Stimulated activated CD4-positive, alpha-beta T cell treated with anti-CD3 and anti-CD28 coated beads, Interleukin-2, amount 100 ng/mL, for 24 hours (primary cell): ENCODE data around the gene TOP2B.

Source experiments
- DNase-seq, 2 donors: peaks; one replicate each; pipeline ENCODE4 v3.0.0-alpha.2; 2020

The TOP2B gene

DNA sequence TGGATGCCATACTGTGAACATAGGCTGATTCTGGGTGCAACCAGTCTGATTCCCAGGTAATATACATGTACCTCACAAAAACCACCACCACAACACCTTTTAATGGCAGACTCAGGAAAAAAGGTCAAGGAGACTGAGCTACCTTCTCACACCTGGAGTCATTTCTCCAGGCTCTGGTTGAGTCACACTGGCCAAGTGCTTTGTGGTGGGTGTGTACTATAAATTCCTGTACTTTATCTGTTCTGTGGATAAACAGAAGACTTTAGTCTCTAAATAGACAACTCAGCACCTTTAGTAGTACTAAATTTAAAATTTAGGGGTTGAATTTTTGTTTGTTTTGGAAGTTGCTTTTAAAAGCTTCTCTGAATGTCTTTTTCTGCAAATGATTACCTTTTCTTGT is 46.7 kb downstream of the TOP2B start:
- no peak for DNase-seq

DNA sequence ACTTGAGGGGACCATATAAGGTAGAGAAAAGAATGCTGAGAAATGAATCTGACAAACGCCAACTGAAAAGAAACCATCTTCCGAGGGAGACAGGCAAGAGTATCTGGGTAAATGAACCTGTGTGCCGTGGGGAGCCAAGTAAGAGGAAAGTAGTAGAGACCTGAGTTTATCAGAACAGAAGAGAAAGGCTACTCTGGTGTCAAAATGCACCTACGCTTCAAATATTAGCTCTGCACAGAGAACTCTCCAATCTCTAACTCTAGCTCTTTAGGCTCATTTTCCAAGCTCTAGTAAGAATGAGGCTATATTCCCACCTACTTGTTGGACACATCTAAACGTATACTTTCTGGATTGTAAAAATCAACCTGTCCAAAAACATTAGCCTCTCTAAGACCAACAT is 53.5 kb downstream of the TOP2B start:
- no peak for DNase-seq

DNA sequence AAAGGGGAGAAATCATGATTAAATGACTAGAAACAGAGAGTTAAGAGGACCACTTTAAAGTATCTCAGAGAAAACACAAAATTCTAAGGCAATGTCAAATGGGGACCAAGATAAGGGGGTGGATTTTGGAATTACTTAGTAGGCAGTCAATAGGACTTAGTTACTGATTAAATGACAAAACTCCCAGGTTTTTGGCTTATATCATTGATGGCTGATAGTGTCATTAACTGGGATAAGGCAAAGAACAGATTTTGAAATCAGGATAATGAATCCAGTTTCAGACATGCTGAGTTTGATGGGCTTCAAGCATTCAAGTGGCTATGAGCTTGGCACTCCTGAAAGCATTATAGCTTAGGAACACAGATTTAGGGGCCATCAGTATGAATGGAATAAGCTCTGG is 53.9 kb downstream of the TOP2B start:
- no peak for DNase-seq

DNA sequence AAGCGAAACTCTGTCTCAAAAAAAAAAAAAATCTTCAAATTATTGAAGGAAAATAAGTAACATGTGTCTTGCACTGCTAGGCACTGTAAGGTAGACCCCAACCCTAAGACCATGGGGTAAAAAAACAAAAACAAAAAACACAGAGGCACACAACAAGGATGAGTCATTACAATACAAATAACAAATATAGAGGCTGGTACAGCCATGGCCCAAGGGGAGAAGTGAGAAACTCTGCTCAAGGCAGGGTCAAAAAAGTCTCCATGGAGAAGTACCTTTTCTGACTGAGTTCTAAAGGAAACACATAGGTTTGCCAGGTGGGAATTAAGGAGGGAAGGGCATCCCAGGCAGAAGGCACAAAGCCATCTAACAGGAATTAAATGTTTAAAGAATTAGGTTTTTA is 54.5 kb downstream of the TOP2B start:
- DNase-seq: no peak

DNA sequence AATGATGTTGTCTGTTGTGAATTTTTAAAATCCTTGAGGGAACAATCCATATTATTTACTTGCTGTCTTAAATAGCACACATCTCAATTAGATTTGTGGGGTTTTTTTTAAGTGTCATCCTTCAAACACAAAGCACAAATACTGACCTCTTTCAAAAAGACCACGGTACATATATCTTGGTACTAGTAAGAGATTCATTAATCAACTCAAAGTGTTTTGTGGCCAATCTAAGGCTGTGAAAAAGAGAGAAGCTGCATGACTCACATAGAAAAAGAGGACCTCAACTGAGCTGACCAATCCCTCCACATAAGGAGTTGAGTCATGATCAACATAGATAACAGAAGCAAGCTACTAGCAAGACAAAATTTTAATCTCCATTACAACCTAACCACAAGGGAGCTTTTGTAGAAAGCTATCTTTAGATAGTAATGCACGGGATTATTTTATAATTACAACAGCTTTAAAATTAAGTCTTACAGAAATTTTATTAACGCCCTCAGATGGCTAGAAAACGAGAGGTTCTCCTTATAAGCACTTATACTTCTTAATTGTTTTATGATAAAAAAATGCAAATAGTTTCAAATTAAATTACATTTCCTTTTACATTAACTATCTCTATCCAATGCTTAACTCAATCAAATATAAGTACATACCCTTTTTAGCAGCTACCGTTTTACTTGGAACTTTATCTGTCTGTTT is 60.5 kb downstream of the TOP2B start:
- no peak for DNase-seq

DNA sequence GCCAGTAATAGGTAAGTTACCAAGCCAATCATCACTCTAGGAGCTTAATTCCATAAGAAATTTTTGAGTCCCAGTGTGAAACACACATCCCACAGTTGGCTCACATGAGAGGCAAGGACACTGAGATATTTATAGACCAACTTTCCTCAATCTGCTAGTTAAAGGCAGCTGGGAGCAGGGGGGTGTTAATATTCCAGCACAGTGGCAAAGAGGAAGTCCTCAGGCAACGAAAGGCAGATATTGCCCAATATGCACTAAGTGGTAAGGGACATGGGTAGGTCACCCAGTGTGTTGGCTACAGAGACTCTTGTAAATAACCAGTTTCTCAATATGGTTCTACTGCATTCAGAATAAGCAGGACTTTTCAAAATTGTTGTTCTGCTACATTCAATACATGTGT is 61.0 kb downstream of the TOP2B start:
- DNase-seq: no peak

DNA sequence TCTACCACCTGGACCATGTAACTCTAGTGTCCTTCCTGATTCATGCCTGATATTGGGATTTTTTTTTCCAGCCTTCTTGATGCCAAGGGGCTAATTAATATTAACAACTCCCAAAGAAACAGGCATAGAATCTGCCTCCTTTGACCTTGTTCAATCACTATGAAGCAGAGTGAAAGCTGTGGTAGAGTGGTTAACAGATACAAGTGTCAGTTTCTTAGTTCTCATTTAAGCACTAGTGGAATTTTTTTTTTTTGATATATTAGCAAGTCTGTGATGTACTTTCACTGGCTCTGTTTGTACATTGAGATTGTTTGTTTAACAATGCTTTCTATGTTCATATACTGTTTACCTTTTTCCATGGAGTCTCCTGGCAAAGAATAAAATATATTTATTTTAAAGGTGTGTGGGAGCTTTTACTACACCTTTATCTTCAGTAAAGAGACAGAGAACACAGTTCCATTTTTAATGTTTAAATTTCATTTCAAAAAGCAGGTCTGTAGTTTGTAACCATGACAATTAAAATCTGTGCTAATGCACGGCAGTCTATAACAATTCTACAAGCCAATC is 67.1 kb downstream of the TOP2B start:
- no peak for DNase-seq

DNA sequence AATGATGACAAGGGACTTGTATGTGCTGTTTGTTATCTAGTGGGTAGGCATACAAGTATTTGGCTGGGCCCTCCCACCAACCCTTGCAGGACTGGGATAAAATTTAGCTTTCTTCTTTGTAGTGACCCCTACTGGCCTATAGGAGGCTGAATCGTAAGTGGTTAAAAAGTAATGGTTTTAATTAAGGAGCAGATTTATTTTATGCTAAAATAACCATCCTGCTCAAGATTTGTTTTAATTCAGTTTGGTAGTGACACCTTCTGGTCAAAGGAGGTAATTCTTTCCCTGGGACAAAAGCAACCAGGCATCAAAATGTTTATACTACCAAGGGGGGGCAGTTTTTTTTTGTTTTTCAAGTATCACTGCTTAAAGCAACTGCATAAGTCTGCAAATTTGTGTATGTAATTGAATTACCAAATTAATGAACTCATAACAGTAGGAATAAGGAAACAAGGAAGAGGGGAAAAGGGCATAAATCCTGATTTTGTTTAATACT is 70.7 kb downstream of the TOP2B start:
- DNase-seq: no peak

DNA sequence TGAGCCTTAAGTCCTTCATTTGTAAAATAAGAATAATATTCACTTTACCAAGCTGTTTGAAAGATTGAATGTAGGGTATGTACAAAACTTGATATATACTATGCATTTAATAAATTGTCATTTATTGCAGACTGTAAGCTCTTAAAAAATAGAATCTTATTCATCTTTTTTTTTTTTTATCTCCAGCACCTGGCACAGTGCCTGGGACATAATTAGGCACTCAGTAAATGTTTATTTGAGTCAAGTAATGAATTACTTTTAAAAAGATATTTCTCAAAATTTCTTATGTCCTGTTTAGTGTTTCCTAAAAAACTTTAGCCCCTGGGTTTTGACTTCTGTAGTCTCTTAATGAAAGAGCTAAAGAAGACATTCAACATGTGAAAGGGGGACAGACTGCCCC is 71.7 kb downstream of the TOP2B start:
- DNase-seq: no peak

DNA sequence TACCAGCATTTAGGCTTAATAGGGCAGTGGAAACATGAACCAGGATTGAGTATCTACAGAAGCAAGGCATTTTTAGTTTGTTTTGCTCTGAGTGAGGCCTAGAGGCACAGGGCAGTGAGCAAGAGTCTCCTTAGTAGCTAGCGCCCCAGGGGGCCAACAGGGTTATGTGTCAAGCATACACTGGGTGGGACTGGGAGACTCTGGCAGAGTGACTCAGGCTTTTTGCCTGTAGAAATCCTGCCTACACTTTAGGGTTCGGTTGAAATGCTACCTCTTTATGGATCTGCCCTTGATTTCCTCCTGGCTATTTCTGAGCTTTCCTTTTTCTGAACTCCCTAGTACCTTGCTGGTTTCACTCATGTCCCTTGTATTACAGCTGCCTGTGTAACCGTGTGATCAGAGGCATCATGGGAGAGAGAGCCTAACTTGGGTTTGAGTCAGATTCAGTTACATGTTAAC is 72.2 kb downstream of the TOP2B start:
- no peak for DNase-seq

DNA sequence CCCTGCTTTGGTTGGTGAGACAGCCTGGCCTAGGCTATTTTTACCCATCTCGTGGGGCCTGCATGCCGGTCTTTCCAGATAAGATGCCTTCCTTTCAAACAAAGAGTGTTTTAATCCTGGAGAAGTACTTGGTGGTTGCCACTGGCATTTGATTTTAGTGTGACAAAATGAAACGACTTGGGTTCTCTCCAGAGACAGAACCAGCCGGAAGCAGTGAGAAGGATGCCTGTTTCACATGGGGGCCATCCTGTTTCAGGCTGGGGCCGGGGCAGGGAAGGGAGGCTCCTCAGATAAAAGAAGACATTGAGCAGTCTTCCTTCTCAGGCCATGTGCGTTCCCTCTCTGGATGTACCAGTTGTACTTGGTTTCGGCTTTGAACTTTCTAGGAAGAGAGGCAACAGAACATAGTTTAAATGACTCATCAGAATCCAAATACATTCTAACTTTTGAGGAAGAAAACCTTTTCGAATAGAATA is 74.9 kb downstream of the TOP2B start:
- no peak for DNase-seq

DNA sequence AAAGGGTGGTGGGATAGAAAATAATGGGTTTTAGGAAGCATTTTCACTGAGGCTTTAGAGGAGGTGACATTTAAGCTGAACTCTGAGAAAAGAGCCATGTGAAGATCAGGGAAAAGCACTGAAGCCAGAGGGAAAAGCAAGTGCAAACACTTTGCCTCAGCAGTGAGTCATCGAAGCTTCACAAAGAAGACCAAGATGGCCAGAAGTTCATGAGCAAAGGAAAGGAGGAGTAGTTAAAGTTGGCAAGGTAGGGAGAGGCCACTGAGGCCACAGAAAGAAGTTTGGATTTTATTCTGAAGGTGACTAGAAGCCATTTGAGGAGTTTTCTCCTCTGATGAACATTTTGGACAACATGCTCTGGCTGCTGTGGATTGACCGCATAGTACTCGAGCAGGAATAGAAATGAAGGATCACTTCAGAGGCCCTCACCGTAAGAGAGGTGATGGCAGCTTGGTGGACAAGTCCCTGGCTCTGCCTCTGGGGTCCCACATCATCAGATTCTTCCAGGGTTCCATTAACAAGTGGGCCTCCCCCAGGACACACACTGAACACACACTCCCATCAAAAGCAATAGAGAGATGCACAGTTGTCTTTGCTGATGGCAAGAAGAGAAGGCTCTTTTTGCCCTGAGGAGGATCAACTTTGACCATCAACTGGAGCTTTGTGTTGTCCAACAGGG is 75.5 kb downstream of the TOP2B start:
- no peak for DNase-seq

DNA sequence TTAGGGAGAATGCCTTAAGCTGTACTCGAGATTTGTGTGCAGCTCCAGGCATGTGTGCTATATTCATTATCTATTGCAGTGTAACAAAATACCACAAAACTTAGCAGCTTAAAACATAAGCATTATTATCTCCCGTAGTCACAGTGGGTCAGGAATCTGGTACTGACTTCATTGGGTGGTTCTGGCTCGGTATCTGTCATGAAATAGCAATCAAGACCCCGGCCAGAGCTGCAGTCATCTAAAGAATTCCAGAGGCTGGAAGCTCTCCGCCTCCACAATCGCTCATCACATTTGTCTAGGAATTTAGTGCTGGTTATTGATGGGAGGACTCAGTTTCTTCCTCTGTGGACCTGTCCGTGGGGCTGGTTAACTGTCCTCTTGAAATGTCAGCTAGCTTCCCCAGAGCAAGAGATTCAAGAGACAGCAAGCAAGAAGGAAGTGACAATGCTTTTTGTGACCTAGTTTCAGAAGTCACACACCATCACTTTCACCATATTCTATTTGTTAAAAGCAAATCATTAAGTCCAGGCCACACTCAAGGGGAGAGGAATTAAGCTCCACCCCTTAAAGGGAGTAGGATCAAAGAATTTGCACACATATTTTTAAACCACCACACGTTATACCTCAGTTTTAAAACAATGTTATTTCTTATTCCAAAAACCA is 76.1 kb downstream of the TOP2B start:
- DNase-seq: no peak

DNA sequence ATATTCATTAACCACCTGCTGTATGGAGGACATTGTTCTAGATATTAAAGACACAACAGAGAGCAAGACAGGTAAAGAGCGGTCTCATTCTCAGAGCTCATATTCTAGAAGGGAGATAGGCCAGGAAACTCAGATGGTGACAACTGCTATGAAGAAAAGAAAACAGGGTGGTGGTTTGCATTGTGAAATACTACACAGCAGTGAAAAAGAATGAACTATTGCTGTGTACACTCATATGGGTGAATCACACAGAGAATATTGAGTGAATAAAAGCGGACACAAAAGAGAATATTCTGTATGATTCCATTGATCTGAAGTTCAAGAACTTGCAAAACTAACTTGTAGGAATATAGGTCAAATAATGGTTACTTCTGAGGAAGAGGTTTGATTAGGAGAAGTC is 76.7 kb downstream of the TOP2B start:
- no peak for DNase-seq

DNA sequence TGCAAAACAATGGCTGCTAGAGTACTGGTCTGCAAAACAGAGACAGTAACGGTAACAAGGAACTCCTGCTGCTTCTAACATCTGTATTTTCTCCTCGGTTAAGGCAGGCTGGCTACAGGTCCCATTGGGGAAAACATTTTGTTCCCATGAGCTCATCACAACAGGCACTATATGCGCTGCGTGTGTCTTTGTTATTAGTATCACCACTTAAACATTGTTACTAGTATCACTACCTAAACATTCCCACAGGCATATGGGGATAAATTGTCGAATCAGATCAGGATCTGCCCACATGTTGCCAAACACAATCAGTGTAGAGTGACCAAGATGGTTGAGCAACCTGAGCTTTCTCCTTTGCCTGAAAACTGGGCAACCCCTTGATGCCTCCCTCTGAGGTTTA is 77.2 kb downstream of the TOP2B start:
- no peak for DNase-seq

DNA sequence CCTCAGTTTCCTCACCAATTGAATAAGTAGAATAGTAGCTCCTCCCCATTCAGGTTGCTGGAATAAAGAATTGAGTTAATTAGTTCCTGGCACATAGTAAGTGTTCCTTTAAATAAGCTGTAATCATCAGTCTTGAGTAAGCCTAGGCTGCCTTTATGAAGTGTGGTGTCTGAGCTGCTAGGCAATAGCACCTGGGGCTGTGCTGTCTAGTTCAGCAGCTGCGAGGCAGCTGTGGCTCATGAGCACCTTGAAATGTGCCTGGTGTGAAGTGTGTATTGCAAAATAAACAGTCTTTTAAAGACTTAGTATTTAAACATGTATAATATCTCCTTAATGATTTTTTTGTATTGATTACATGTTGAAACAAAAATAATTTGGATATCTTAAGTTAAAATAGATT is 77.6 kb downstream of the TOP2B start:
- DNase-seq: no peak

DNA sequence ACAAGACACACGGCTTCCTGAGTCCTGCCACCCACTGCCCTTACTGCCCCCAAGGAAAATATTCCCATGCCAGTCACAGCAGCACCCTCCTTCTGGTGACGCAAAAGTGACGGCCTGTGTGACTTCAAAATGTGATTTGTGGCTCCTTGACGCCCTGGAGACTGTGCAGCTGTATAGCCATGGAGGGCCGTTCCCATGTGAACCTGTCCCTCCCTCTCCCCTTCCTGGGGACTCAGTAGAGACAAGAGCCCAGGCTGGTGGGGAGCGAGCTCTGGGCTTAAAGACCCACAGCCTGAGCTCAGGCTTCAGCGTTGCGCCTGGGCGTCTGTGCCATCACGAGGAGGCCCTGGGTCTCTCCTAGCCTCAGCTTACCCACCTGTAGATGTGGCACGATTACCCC is 78.2 kb downstream of the TOP2B start:
- DNase-seq: no peak

DNA sequence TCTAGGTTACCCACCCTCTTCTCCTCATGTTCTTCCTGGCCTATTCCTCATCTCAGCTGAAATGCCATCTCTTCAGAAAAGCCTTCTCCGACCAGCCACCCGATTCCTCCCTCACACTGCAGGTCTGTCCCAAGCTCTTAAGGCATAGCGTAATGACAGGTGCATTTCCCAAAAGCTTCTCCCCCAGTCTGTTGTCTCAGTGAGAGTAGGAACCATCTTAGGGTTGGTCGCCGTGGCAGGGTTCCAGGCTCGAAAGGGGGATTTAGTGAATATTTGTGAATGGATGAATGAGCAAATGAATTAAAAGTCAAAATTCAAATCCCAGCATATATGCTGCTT is 78.6 kb downstream of the TOP2B start:
- DNase-seq: no peak

DNA sequence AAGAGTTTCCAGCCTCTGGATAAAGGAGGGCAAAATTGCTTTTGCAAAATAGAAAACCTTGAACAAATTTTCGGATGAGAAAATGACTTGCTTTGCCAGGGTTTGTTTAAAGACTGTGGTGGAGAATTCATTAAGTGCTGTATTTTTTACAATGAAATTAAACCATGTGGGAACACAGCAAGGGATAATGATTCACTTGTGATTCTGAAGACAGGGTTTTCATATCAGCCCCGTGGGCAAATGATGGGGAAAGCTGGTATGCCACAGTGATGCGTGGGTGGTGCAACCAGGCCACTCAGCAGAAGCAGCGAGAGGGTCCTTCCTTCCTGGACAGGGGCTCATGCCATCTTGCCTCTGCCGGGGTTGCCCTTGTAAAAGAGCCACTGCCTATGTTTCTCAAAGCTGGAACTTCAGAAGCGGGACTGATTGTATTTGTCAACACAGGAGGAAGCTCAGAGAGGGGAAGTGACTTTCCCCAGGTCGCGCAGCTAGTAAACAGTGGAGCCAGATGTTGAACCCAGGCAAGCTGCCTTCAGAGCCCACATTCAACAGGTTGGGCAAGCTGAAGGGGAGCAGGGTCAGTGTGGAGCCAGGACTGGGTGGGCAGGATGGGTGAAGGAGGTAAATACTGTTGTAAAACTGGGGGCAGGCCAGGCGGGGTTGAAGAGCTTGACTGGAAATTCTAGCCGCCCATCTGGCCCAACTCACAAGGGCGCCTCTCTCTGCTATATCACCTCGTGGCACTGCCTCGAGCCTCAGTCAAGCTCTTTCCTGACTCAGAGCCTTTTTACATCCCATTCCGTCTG is 79.1 kb downstream of the TOP2B start:
- no peak for DNase-seq

DNA sequence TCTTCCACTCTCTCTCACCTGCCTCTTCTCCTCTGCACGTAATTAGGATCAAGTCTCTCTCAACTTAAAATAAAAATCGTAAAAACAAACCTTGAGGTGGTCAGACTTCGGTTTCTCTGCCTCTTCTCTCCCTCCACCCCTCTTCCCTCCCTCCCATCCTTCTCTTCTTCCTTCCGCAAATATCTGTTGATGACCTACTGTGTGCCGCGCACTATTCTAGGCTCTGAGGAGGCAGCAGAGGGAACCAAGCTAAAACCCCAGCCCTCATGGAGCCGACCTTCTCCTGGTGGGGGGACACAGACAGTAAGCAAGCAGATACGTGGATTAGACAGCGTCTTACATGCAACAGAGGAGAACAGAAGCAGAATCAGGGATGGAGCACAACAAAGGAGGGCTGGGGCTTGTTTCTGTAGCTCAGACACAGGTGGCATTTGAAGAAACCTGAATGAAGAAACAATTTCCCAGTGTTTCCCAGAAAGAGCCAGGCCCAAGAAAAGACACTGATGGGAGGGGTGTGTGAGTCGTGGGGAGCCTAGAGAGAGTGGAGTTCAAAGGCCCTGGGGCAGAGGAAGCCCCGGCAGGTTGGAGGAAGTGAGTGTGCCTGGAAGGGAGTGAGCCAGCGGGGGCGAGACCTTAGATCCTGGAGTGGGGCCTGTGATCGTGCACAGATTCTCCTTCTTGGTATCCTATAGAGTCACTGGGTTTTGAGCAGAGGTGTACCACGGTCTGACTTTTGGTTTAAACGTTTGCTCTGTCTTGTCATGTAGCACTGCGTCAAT is 80.5 kb downstream of the TOP2B start:
- DNase-seq: no peak

DNA sequence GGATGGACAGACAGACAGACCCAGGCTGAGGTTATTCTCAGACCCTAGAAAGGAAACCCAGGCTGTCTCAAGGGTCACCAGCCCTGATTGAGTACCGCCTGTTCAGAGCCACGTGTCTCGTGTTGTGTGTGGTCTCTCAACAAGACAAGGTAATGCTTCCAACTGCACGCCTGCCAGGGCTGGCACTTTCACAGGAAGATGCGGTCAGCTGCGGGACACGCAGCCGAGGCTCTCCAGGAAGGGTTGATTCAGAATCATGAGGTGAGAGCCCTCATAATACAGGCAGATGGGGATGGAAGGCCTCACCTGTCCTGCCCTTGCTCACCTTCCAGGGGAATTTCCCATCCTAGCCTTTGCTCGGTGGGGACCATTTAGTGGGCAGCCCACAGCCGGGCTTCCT is 81.4 kb downstream of the TOP2B start:
- no peak for DNase-seq

DNA sequence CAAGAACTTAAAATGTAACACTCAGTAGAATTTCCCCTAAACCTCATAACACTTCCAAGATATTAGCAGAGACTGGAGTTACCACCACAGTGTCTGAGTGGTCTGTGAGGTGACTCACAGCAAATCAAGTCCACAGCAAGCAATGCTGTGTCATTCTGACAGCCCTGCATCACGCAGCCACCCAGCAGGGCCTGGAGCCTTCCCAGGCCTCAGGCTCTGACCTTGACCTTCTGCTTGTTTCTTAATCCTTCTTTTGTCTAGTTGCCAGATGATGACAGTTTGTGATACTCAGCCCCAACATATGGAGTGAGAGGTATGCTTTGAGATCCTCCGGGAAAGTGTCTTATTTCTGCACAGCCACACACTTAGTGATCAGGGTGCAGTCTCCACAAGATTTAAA is 82.5 kb downstream of the TOP2B start:
- no peak for DNase-seq
